Esophagus muscularis mucosa (tissue), 4 donors: ENCODE measurements around the gene KCNJ5. TPM values are rescaled to one million over a fixed set of nuclear protein-coding genes. Genes with fewer than 3 reads are reported as not detected.

Experiments
- DNase-seq: peaks from one replicate; pipeline ENCODE4 v3.0.0-alpha.2; 2017; ENCODE audit errors: extremely low spot score
- H3K27ac ChIP-seq, 4 donors: fragments of 200-600 bp; sonication (generic); replicated peaks in 1 of 4; 1 replicate in 3 of 4; 2 replicates in 1 of 4; pipeline ENCODE4 v1.5.1; 2016 to 2019; ENCODE audit warnings: mild to moderate bottlenecking in 1 of 4
- H3K27me3 ChIP-seq, 4 donors: fragments of 200-600 bp; sonication (generic); one replicate each; pipeline versions ENCODE4 v1.5.1 to v1.6.0; 2016 to 2019
- H3K36me3 ChIP-seq, 4 donors: fragments of 200-600 bp; sonication (generic); one replicate each; pipeline ENCODE4 v1.5.1; 2016 to 2019
- H3K4me1 ChIP-seq, 4 donors: fragments of 200-600 bp; sonication (generic); one replicate each; pipeline ENCODE4 v1.5.1; 2016 to 2019
- H3K4me3 ChIP-seq, 4 donors: fragments of 200-600 bp; sonication (generic); 1 replicate in 2 of 4; 2 replicates in 2 of 4; pipeline ENCODE4 v1.5.1; 2016 to 2019; ENCODE audit warnings: mild to moderate bottlenecking in 4 of 4, moderate library complexity in 1 of 4
- H3K9me3 ChIP-seq, 4 donors: fragments of 200-600 bp; sonication (generic); 1 replicate in 3 of 4; 2 replicates in 1 of 4; pipeline ENCODE4 v1.5.1; 2016 to 2019
- CTCF ChIP-seq, 3 experiments: fragments of 200-600 bp in 2 of 3; fragments of 450-650 bp in 1 of 3; sonication (generic) in 2 of 3; IDR thresholded peaks; one replicate each; pipeline ENCODE4 v1.5.1; 2017 to 2019; ENCODE audit warnings: antibody characterized with exemption in 3 of 3, mild to moderate bottlenecking in 2 of 3, moderate library complexity in 1 of 3
- EP300 ChIP-seq: sonication (generic); formaldehyde crosslinking; IDR thresholded peaks from one replicate; pipeline ENCODE4 v1.6.1; 2017; ENCODE audit warnings: antibody characterized with exemption
- POLR2A ChIP-seq: fragments of 450-650 bp; IDR thresholded peaks from one replicate; pipeline ENCODE4 v1.6.1; 2017; ENCODE audit warnings: antibody characterized with exemption, moderate library complexity, mild to moderate bottlenecking, low read depth
- POLR2AphosphoS5 ChIP-seq, 2 donors: sonication (generic); formaldehyde crosslinking; IDR thresholded peaks; one replicate each; pipeline ENCODE4 v1.6.1; 2017; ENCODE audit warnings: antibody characterized with exemption in 2 of 2
- WGBS: methylation state at CpG from one replicate; pipeline ENCODE4 v1.1.5; 2018; 5-methylcytosine and 5-hydroxymethylcytosine counted together
- intact Hi-C: fragments of 100-400 bp; cut with DNase I; formaldehyde crosslinking; loops from one replicate; pipeline ENCODE4 v1.15.1; 2023
- total RNA-seq, 4 donors: library from RNA; depleted of rRNA; stranded (reverse); fragments of >200 nt; gene quantifications; one replicate each; pipeline versions ENCODE4 v1.1.0 to v1.2.1, GENCODE V29; 2016

Gene KCNJ5
- total RNA-seq, 4 donors from 2014 or later = 0.80 to 3.8 (median 1.00) TPM

- intact Hi-C loops = no loop called here
- Histone ChIP-seq H3K9me3 (no peaks in the 10 kb centered on the region), H3K4me3 (no peak overlapping the region), H3K4me1 (no peaks in the 10 kb centered on the region), H3K36me3 (no peaks in the 10 kb centered on the region), H3K27me3 (peaks cover 0 to 21% (median 0%) of the 10 kb centered on the region in 4 donors), H3K27ac (no peak overlapping the region)
- no peak for DNase-seq
- WGBS = 81% methylated on average over 14 of the region's 16 CpGs
- no peak for TF ChIP-seq EP300
Measured at GRCh38 chr11:128936606-128937251, 45.6 kb downstream of the KCNJ5 start.

DNA sequence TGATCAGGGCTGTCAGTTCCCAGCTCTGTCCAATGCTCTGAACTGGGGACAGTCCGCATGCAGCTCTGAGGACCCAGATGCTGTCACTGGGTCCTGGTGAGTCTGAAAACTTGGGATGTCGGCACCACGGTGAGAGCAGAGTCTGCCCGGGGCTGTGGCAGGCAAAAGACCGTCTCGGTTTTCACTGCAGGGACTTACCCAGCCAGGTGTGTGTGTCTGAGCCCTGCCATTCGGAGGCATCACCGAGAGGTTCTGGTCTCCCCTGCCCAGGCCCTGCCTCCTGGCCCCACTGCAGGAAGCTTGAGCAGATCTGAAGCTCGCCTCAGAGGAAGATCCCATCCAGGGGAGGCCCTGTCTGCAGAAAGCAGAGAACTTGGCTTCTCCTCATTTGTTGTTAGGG, 46.3 kb downstream of the KCNJ5 start:
- intact Hi-C loops = no loop called here
- H3K36me3 ChIP-seq = no peaks in the 10 kb centered on the region
- TF ChIP-seq POLR2AphosphoS5 (IDR thresholded peaks at IDR 0.05) = no peak
- TF ChIP-seq POLR2A = no peak
- H3K9me3 ChIP-seq = no peaks in the 10 kb centered on the region
- no peaks in the 10 kb centered on the region for H3K4me1 ChIP-seq
- peaks cover 0 to 27% (median 0%) of the 10 kb centered on the region in 4 donors for H3K27me3 ChIP-seq
- 88% methylated on average over 5 of the region's 9 CpGs for WGBS
- H3K27ac ChIP-seq = no peak overlapping the region
- no peak for DNase-seq
- no peak overlapping the region for H3K4me3 ChIP-seq

GRCh38 chr11:128938156-128938885, 47.2 kb downstream of the KCNJ5 start:
- DNase-seq = no peak
- H3K36me3 ChIP-seq = no peaks in the 10 kb centered on the region
- TF ChIP-seq POLR2A (no peak), EP300 (no peak), CTCF (IDR thresholded peaks at IDR 0.05) (no peak), POLR2AphosphoS5 (IDR thresholded peaks at IDR 0.05) (no peak)

DNA sequence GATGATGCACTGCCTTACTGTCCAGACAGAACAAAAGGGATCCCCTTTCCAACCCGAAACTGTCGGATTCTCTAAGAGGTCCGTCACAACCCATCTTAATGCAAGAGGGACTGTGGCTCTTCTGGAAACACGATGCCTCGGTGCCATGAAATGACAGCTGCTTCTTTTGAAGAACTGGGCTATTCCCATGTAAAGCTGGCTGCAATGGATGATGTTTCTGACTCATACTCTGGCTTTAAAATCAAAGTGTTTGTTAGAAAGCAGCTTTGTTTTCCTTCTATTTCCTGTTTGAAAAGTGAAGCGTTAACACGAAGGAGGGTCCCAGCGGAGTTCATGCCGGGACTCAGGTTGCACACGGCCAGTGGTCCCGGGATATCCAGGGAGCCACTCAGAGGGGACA, 48.4 kb downstream of the KCNJ5 start:
- no peak for DNase-seq
- Histone ChIP-seq H3K4me3 (no peak overlapping the region), H3K27ac (no peak overlapping the region), H3K9me3 (no peaks in the 10 kb centered on the region), H3K27me3 (peaks cover 0 to 26% (median 0%) of the 10 kb centered on the region in 4 donors), H3K36me3 (no peaks in the 10 kb centered on the region), H3K4me1 (no peaks in the 10 kb centered on the region)
- intact Hi-C loops = no loop called here
- WGBS = 71% methylated on average over 11 of the region's 11 CpGs
- TF ChIP-seq POLR2A (no peak), POLR2AphosphoS5 (IDR thresholded peaks at IDR 0.05) (no peak), CTCF (IDR thresholded peaks at IDR 0.05) (no peak), EP300 (no peak)

More at GRCh38 chr11:128938156-128938885, 47.2 kb downstream of the KCNJ5 start:
- WGBS = 93% methylated on average over 14 of the region's 16 CpGs
- no peaks in the 10 kb centered on the region for H3K4me1 ChIP-seq
- H3K27ac ChIP-seq = no peak overlapping the region
- peaks cover 0 to 26% (median 0%) of the 10 kb centered on the region in 4 donors for H3K27me3 ChIP-seq
- no peaks in the 10 kb centered on the region for H3K9me3 ChIP-seq
- intact Hi-C loops = no loop called here
- H3K4me3 ChIP-seq = no peak overlapping the region

DNA sequence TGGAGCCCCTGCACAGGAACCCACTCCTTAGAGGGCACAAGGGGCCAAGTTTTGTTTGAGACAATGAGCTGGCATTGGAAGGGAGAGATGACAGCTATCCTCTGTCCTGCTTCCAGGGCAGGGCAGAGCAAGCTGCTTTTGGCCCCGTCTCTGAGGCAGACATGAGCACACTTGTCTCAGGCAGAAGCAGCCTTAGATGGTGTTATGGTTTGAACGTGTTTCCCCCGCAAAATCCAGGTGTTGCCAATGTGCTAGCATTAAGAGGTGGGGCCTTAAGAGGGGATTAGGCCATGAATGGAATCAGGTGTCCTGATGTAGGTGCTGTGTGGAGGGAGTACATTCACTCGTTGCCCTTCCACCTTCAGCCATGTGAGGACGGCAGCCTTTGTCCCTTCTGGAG, 49.0 kb downstream of the KCNJ5 start:
- intact Hi-C loops = no loop called here
- no peaks in the 10 kb centered on the region for H3K9me3 ChIP-seq
- no peaks in the 10 kb centered on the region for H3K36me3 ChIP-seq
- no peaks in the 10 kb centered on the region for H3K4me1 ChIP-seq
- no peak for DNase-seq
- WGBS = 71% methylated on average over 5 of the region's 5 CpGs
- no peak overlapping the region for H3K4me3 ChIP-seq
- peaks cover 0 to 26% (median 0%) of the 10 kb centered on the region in 4 donors for H3K27me3 ChIP-seq
- no peak overlapping the region for H3K27ac ChIP-seq
- TF ChIP-seq POLR2A (no peak), EP300 (no peak), POLR2AphosphoS5 (IDR thresholded peaks at IDR 0.05) (no peak), CTCF (IDR thresholded peaks at IDR 0.05) (no peak)
